Stimulated activated CD4-positive, alpha-beta T cell treated with anti-CD3 and anti-CD28 coated beads, Interleukin-4, amount 100 ng/mL, for 48 hours (primary cell): ENCODE measurements around the gene NLRP9.
A peak's percentile ranks its signal among the peaks of the same experiment; 100 is the strongest.

ENCODE experiments used
- DNase-seq, 2 donors: peaks; one replicate each; pipeline ENCODE4 v3.0.0-alpha.2; 2020; ENCODE audit warnings: low read depth in 2 of 2

Gene NLRP9

GRCh38 chr19:55703790-55704215, 34.4 kb downstream of the NLRP9 start:
- DNase-seq = peak; percentile 32 to 59

- no peak for DNase-seq
These were observed 36.0 kb downstream of the NLRP9 start for GRCh38 chr19:55702131-55702627.

- DNase-seq = no peak
These were observed 37.4 kb downstream of the NLRP9 start for GRCh38 chr19:55700813-55701212.

GRCh38 chr19:55699221-55699620, 39.0 kb downstream of the NLRP9 start:
- no peak for DNase-seq

GRCh38 chr19:55698256-55698655, 39.9 kb downstream of the NLRP9 start:
- DNase-seq = no peak

- no peak for DNase-seq
These were observed 40.5 kb downstream of the NLRP9 start for GRCh38 chr19:55697698-55698097.

GRCh38 chr19:55697069-55697440, 41.1 kb downstream of the NLRP9 start:
- no peak for DNase-seq

- no peak for DNase-seq
These were observed 41.7 kb downstream of the NLRP9 start for GRCh38 chr19:55696301-55697068.

- DNase-seq = no peak
These were observed 42.5 kb downstream of the NLRP9 start for GRCh38 chr19:55695511-55696290.

GRCh38 chr19:55694656-55695491, 43.3 kb downstream of the NLRP9 start:
- no peak for DNase-seq

GRCh38 chr19:55694241-55694655, 44.0 kb downstream of the NLRP9 start:
- no peak for DNase-seq

- DNase-seq = no peak
These were observed 44.7 kb downstream of the NLRP9 start for GRCh38 chr19:55693336-55693974.

GRCh38 chr19:55692681-55693081, 45.5 kb downstream of the NLRP9 start:
- DNase-seq = no peak

GRCh38 chr19:55691561-55692481, 46.4 kb downstream of the NLRP9 start:
- no peak for DNase-seq

- no peak for DNase-seq
These were observed 47.2 kb downstream of the NLRP9 start for GRCh38 chr19:55690769-55691545.

GRCh38 chr19:55690109-55690768, 48.0 kb downstream of the NLRP9 start:
- DNase-seq = no peak

- no peak for DNase-seq
These were observed 48.6 kb downstream of the NLRP9 start for GRCh38 chr19:55689411-55690108.

- DNase-seq = no peak
These were observed 49.6 kb downstream of the NLRP9 start for GRCh38 chr19:55688422-55689218.
